ENCODE results near the gene PPP2CA. TPM values are rescaled to one million over a fixed set of nuclear protein-coding genes. Genes with fewer than 3 reads are reported as not detected.

Gene PPP2CA
- total RNA-seq, 6 experiments from 2014 or later, result 50.8 to 80.5 (median 65.0) TPM

GRCh38 chr5:134148986-134149539 is 76.8 kb downstream of the PPP2CA start:
- H3K9me3 ChIP-seq, result no peaks in the 10 kb centered on the region
- no peak overlapping the region for H3K27ac ChIP-seq
- TF ChIP-seq CTCF (IDR thresholded peaks at IDR 0.05) (no peak), POLR2A (IDR thresholded peaks at IDR 0.05) (no peak)
- 90% methylated on average over 6 of the region's 6 CpGs for WGBS (ENCODE audit: insufficient coverage, low coverage, low lambda C conversion rate, missing lambda C conversion rate)
- no peak overlapping the region for H3K4me3 ChIP-seq
- peaks cover 4 to 67% (median 17%) of the 10 kb centered on the region in 4 donors for H3K36me3 ChIP-seq
- intact Hi-C loops (cut with DNase I), result no loop called here
- DNase-seq (no peak), ATAC-seq (no peak)
- no peaks in the 10 kb centered on the region for H3K27me3 ChIP-seq
- peaks cover 0 to 25% (median 4%) of the 10 kb centered on the region in 4 donors for H3K4me1 ChIP-seq

- Histone ChIP-seq H3K4me3 (no peak overlapping the region), H3K27me3 (no peaks in the 10 kb centered on the region), H3K36me3 (peaks cover 4 to 63% (median 16%) of the 10 kb centered on the region in 4 donors), H3K4me1 (peaks cover 0 to 25% (median 4%) of the 10 kb centered on the region in 4 donors), H3K9me3 (no peaks in the 10 kb centered on the region), H3K27ac (no peak overlapping the region)
- intact Hi-C loops (cut with DNase I), result no loop called here
- no peak for DNase-seq
- ATAC-seq, result no peak
- TF ChIP-seq CTCF (IDR thresholded peaks at IDR 0.05) (no peak), POLR2A (IDR thresholded peaks at IDR 0.05) (no peak)
- 53% methylated on average over 2 of the region's 2 CpGs for whole genome bisulfite sequencing (ENCODE audit: insufficient coverage, low coverage, low lambda C conversion rate, missing lambda C conversion rate)
Measured at GRCh38 chr5:134148316-134148715, 77.6 kb downstream of the PPP2CA start.

- TF ChIP-seq CTCF (IDR thresholded peaks at IDR 0.05) (no peak), POLR2A (IDR thresholded peaks at IDR 0.05) (no peak)
- intact Hi-C loops (cut with DNase I), result no loop called here
- ATAC-seq (no peak), DNase-seq (no peak)
- 100% methylated on average over 1 of the region's 4 CpGs for WGBS (ENCODE audit: insufficient coverage, low coverage, low lambda C conversion rate, missing lambda C conversion rate)
- no peak overlapping the region for H3K4me3 ChIP-seq
- H3K4me1 ChIP-seq, result peaks cover 0 to 22% (median 4%) of the 10 kb centered on the region in 4 donors
- H3K27ac ChIP-seq, result no peak overlapping the region
- H3K9me3 ChIP-seq, result no peaks in the 10 kb centered on the region
- no peaks in the 10 kb centered on the region for H3K27me3 ChIP-seq
- peaks cover 4 to 54% (median 11%) of the 10 kb centered on the region in 4 donors for H3K36me3 ChIP-seq
Measured at GRCh38 chr5:134146651-134147518, 79.0 kb downstream of the PPP2CA start.

- ATAC-seq (peak; percentile 85 to 90 (median 86)), DNase-seq (peak in 2 of 3 donors; percentile 73 to 76)
- WGBS (ENCODE audit: insufficient coverage, low coverage, low lambda C conversion rate, missing lambda C conversion rate), result 86% methylated on average over 10 of the region's 13 CpGs
- no peaks in the 10 kb centered on the region for H3K9me3 ChIP-seq
- H3K36me3 ChIP-seq, result peaks cover 4 to 46% (median 11%) of the 10 kb centered on the region in 4 donors
- H3K4me3 ChIP-seq, result no peak overlapping the region
- intact Hi-C loops (cut with DNase I), result no loop called here
- peaks cover 0 to 17% (median 4%) of the 10 kb centered on the region in 4 donors for H3K4me1 ChIP-seq
- TF ChIP-seq CTCF (IDR thresholded peaks at IDR 0.05) (peak; percentile 84 to 97 (median 96)), POLR2A (IDR thresholded peaks at IDR 0.05) (no peak)
- H3K27ac ChIP-seq, result no peak overlapping the region
- H3K27me3 ChIP-seq, result no peaks in the 10 kb centered on the region
Measured at GRCh38 chr5:134145779-134146581, 79.9 kb downstream of the PPP2CA start.
